MM.1S (cell line): Measurements from ENCODE around the gene LPCAT2.

Source experiments
- DNase-seq: peaks from one replicate; pipeline ENCODE4 v3.0.0-alpha.2; 2015
- H2AFZ ChIP-seq: fragments of 300-600 bp; sonication (generic); 2 replicates; pipeline ENCODE4 v1.6.0; 2016; ENCODE audit warnings: antibody characterized with exemption, low read length
- H3F3A ChIP-seq: fragments of 300-600 bp; sonication (generic); 2 replicates; pipeline ENCODE4 v1.6.1; 2016; ENCODE audit warnings: mild to moderate bottlenecking, antibody characterized with exemption, low read length, moderate library complexity, mixed read lengths; ENCODE audit not compliant: insufficient read depth
- H3K27ac ChIP-seq: fragments of 300-600 bp; sonication (generic); 2 replicates; pipeline ENCODE4 v1.5.1; 2016; ENCODE audit warnings: mild to moderate bottlenecking, low read length
- H3K27me3 ChIP-seq: fragments of 300-600 bp; sonication (generic); replicated peaks from 2 replicates; pipeline ENCODE4 v1.6.0; 2016; ENCODE audit warnings: low read length; ENCODE audit not compliant: insufficient read depth
- H3K36me3 ChIP-seq: fragments of 300-600 bp; sonication (generic); replicated peaks from 2 replicates; pipeline ENCODE4 v1.6.1; 2016; ENCODE audit warnings: mild to moderate bottlenecking, low read length, mixed read lengths; ENCODE audit not compliant: insufficient read depth
- H3K4me1 ChIP-seq: fragments of 300-600 bp; sonication (generic); 2 replicates; pipeline ENCODE4 v1.6.1; 2016; ENCODE audit warnings: low read length, mixed read lengths
- H3K4me2 ChIP-seq: fragments of 300-600 bp; sonication (generic); 2 replicates; pipeline ENCODE4 v1.6.0; 2016; ENCODE audit warnings: low read depth, low read length
- H3K4me3 ChIP-seq: fragments of 300-600 bp; sonication (generic); 2 replicates; pipeline ENCODE4 v1.5.1; 2016; ENCODE audit warnings: low read length, mixed read lengths
- H3K79me2 ChIP-seq: fragments of 300-600 bp; sonication (generic); 2 replicates; pipeline ENCODE4 v1.6.1; 2016; ENCODE audit warnings: mixed run types, low read length, mixed read lengths
- H3K9ac ChIP-seq: fragments of 300-600 bp; sonication (generic); 2 replicates; pipeline ENCODE4 v1.6.1; 2016; ENCODE audit warnings: low read length, mixed read lengths
- H3K9me2 ChIP-seq: fragments of 300-600 bp; sonication (generic); replicated peaks from 2 replicates; pipeline ENCODE4 v1.6.1; 2016; ENCODE audit warnings: mild to moderate bottlenecking, low read length, mixed read lengths; ENCODE audit not compliant: insufficient read depth
- H3K9me3 ChIP-seq: fragments of 300-600 bp; sonication (generic); replicated peaks from 2 replicates; pipeline ENCODE4 v1.6.1; 2016; ENCODE audit warnings: mild to moderate bottlenecking, low read length, mixed read lengths; ENCODE audit not compliant: insufficient read depth
- H4K20me1 ChIP-seq: fragments of 300-600 bp; sonication (generic); 2 replicates; pipeline ENCODE4 v1.6.1; 2016; ENCODE audit warnings: mild to moderate bottlenecking, low read length, moderate library complexity, mixed read lengths; ENCODE audit not compliant: insufficient read depth
- EZH2 ChIP-seq: fragments of 300-600 bp; sonication (generic); optimal IDR thresholded peaks from 2 replicates; pipeline ENCODE3; 2017; ENCODE audit warnings: low read depth, mild to moderate bottlenecking, antibody characterized with exemption, low read length, mixed read lengths
- EZH2phosphoT487 ChIP-seq: fragments of 300-600 bp; sonication (generic); IDR thresholded peaks from 2 replicates; pipeline ENCODE4 v1.6.1; 2018; ENCODE audit warnings: antibody characterized with exemption, low read length
- TF ChIP-seq, protein P1 (sequence below): fragments of 300-600 bp; sonication (generic); IDR thresholded peaks from 2 replicates; pipeline ENCODE4 v1.5.1; 2016; ENCODE audit warnings: antibody characterized with exemption, low read length, mixed read lengths

Gene LPCAT2

DNA sequence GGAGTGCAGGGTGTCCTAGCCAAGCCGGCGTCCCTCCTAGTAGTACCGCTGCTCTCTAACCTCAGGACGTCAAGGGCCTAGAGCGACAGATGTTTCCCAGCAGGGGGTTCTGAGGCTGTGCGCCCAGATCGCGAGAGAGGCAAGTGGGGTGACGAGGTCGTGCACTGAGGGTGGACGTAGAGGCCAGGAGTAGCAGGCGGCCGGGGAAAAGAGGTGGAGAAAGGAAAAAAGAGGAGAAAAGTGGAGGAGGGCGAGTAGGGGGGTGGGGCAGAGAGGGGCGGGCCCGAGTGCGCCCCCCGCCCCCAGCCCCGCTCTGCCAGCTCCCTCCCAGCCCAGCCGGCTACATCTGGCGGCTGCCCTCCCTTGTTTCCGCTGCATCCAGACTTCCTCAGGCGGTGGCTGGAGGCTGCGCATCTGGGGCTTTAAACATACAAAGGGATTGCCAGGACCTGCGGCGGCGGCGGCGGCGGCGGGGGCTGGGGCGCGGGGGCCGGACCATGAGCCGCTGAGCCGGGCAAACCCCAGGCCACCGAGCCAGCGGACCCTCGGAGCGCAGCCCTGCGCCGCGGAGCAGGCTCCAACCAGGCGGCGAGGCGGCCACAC, 29.9 kb upstream of the LPCAT2 start, which contains the start of gene MMP2:
TSS of gene MMP2 (plus strand) at position 372 of the 603 bp plus-strand sequence. CDS start 282 bp downstream, outside the sequence.
- H4K20me1 ChIP-seq, result no peaks in the 10 kb centered on the region
- no peaks in the 10 kb centered on the region for H3K27me3 ChIP-seq
- H3K36me3 ChIP-seq, result no peaks in the 10 kb centered on the region
- no peak within 1 kb of the TSS for H3K27ac ChIP-seq
- TF ChIP-seq, protein P1, sequence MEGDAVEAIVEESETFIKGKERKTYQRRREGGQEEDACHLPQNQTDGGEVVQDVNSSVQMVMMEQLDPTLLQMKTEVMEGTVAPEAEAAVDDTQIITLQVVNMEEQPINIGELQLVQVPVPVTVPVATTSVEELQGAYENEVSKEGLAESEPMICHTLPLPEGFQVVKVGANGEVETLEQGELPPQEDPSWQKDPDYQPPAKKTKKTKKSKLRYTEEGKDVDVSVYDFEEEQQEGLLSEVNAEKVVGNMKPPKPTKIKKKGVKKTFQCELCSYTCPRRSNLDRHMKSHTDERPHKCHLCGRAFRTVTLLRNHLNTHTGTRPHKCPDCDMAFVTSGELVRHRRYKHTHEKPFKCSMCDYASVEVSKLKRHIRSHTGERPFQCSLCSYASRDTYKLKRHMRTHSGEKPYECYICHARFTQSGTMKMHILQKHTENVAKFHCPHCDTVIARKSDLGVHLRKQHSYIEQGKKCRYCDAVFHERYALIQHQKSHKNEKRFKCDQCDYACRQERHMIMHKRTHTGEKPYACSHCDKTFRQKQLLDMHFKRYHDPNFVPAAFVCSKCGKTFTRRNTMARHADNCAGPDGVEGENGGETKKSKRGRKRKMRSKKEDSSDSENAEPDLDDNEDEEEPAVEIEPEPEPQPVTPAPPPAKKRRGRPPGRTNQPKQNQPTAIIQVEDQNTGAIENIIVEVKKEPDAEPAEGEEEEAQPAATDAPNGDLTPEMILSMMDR, result no peak
- no peak for TF ChIP-seq EZH2phosphoT487
- no peak for TF ChIP-seq EZH2
- no peak within 1 kb of the TSS for H2AFZ ChIP-seq
- no peaks in the 10 kb centered on the region for H3F3A ChIP-seq
- H3K9me3 ChIP-seq, result no peaks in the 10 kb centered on the region
- DNase-seq, result no peak
- H3K9ac ChIP-seq, result no peak within 1 kb of the TSS
- no peak within 1 kb of the TSS for H3K4me3 ChIP-seq
- H3K79me2 ChIP-seq, result no peaks in the 10 kb centered on the region
- H3K4me2 ChIP-seq, result no peak within 1 kb of the TSS
- H3K9me2 ChIP-seq, result no peaks in the 10 kb centered on the region
- no peaks in the 10 kb centered on the region for H3K4me1 ChIP-seq

GRCh38 chr16:55479430-55480140, 29.3 kb upstream of the LPCAT2 start:
- H3K4me3 ChIP-seq, result no peak overlapping the region
- H3K9ac ChIP-seq, result no peak overlapping the region
- H3K4me1 ChIP-seq, result no peaks in the 10 kb centered on the region
- H3K36me3 ChIP-seq, result no peaks in the 10 kb centered on the region
- TF ChIP-seq, protein P1, result no peak
- TF ChIP-seq EZH2 (no peak), EZH2phosphoT487 (no peak)
- H3K9me3 ChIP-seq, result no peaks in the 10 kb centered on the region
- no peaks in the 10 kb centered on the region for H3K27me3 ChIP-seq
- no peaks in the 10 kb centered on the region for H3F3A ChIP-seq
- no peak for DNase-seq
- H4K20me1 ChIP-seq, result no peaks in the 10 kb centered on the region
- no peaks in the 10 kb centered on the region for H3K9me2 ChIP-seq
- no peak overlapping the region for H3K4me2 ChIP-seq
- H3K27ac ChIP-seq, result no peak overlapping the region
- H3K79me2 ChIP-seq, result no peaks in the 10 kb centered on the region
- no peak overlapping the region for H2AFZ ChIP-seq

GRCh38 chr16:55480228-55480655, 28.6 kb upstream of the LPCAT2 start:
- Histone ChIP-seq H2AFZ (no peak overlapping the region), H3F3A (no peaks in the 10 kb centered on the region), H3K4me3 (no peak overlapping the region), H3K9ac (no peak overlapping the region), H3K9me3 (no peaks in the 10 kb centered on the region), H3K27me3 (no peaks in the 10 kb centered on the region), H3K36me3 (no peaks in the 10 kb centered on the region), H3K79me2 (no peaks in the 10 kb centered on the region), H3K9me2 (no peaks in the 10 kb centered on the region), H3K27ac (no peak overlapping the region), H3K4me1 (no peaks in the 10 kb centered on the region), H3K4me2 (no peak overlapping the region), H4K20me1 (no peaks in the 10 kb centered on the region)
- TF ChIP-seq, protein P1, result no peak
- TF ChIP-seq EZH2phosphoT487 (no peak), EZH2 (no peak)
- no peak for DNase-seq
